HL-60 (cell line): ENCODE measurements around the gene RYR3.

Experiments
- CTCF ChIP-seq: IDR thresholded peaks from one replicate; pipeline ENCODE4 v1.5.1; 2011; ENCODE audit warnings: low read length, control low read depth, inconsistent platforms; ENCODE audit not compliant: insufficient read depth
- GABPA ChIP-seq: IDR thresholded peaks from 2 replicates; pipeline ENCODE4 v1.6.1; 2012; ENCODE audit warnings: low read depth
- POLR2AphosphoS5 ChIP-seq: IDR thresholded peaks from 2 replicates; pipeline ENCODE4 v1.6.1; 2012; ENCODE audit warnings: low read depth
- REST ChIP-seq: IDR thresholded peaks from 2 replicates; pipeline ENCODE4 v1.6.1; 2012; ENCODE audit warnings: low read depth; ENCODE audit not compliant: insufficient replicate concordance
- SPI1 ChIP-seq: IDR thresholded peaks from 2 replicates; pipeline ENCODE4 v1.6.1; 2012; ENCODE audit warnings: low read depth, mild to moderate bottlenecking, borderline replicate concordance

DNA sequence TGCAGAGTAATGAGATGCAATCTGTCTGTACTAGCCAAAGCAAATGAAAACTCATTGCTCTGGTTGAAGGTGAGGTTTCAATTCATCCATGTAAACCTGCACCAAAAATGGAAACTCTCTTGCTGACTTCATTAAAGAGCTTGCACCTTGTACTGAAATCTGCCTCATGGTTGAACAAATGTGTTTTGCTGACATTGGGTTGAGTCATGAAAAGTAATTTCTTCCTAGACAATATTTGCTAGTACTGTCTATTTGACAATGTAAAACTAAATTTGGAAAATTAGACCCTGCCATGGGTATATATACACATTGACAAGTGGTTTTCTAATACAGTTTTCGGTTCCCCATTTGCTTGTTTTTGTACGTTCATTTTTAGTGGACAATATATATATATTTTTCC, 33.3 kb downstream of the RYR3 start:
- no peak for TF ChIP-seq CTCF
- no peak for TF ChIP-seq POLR2AphosphoS5
- TF ChIP-seq GABPA = no peak
- no peak for TF ChIP-seq REST
- TF ChIP-seq SPI1 = no peak
